IPS DF 6.9 (cell line): Measurements from ENCODE around the gene NACC2.
A peak's percentile ranks its signal among the peaks of the same experiment; 100 is the strongest.

Source experiments
- DNase-seq: peaks from one replicate; pipeline ENCODE4 v3.0.0-alpha.2; 2013; ENCODE audit warnings: low read depth, low spot score
- H3K27ac ChIP-seq: one replicate; pipeline ENCODE4 v1.5.1; 2013; ENCODE audit warnings: low read length, control low read depth
- H3K27me3 ChIP-seq: 2 replicates; pipeline ENCODE4 v1.6.1; 2013; ENCODE audit warnings: mild to moderate bottlenecking, low read length; ENCODE audit not compliant: control insufficient read depth, insufficient read depth
- H3K36me3 ChIP-seq: 2 replicates; pipeline ENCODE4 v1.6.1; 2013; ENCODE audit warnings: low read length; ENCODE audit not compliant: control insufficient read depth, insufficient read depth
- H3K4me1 ChIP-seq: 2 replicates; pipeline ENCODE4 v1.6.1; 2013; ENCODE audit warnings: low read length; ENCODE audit not compliant: control insufficient read depth, insufficient read depth
- H3K4me3 ChIP-seq: 2 replicates; pipeline ENCODE4 v1.5.1; 2013; ENCODE audit warnings: mild to moderate bottlenecking, low read length
- H3K9me3 ChIP-seq: 2 replicates; pipeline ENCODE4 v1.6.1; 2013; ENCODE audit warnings: low read length, inconsistent platforms; ENCODE audit not compliant: control insufficient read depth, insufficient read depth
- WGBS: extraction: QIAGEN DNeasy Blood & Tissue Kit; methylation state at CpG from one replicate; pipeline ENCODE4 v1.1.7; 2013; ENCODE audit warnings: mixed read lengths, missing lambda C conversion rate; ENCODE audit not compliant: insufficient read length, insufficient coverage; 5-methylcytosine and 5-hydroxymethylcytosine counted together

The NACC2 gene

GRCh38 chr9:136110082-136111061 lies 15.3 kb upstream of the NACC2 start:
- no peaks in the 10 kb centered on the region for H3K9me3 ChIP-seq
- WGBS = no CpG with 5 or more reads among the region's 42 CpGs
- H3K4me3 ChIP-seq = peak overlapping the region; percentile 32; the same call in 1 of the 2 replicates
- no peak for DNase-seq
- peaks cover 13% of the 10 kb centered on the region for H3K4me1 ChIP-seq
- H3K27me3 ChIP-seq = no peaks in the 10 kb centered on the region
- H3K36me3 ChIP-seq = no peaks in the 10 kb centered on the region; the same call in 1 of the 2 replicates
- no peak overlapping the region for H3K27ac ChIP-seq

- Histone ChIP-seq H3K36me3 (no peaks in the 10 kb centered on the region; the same call in 1 of the 2 replicates), H3K27ac (no peak overlapping the region), H3K4me1 (peaks cover 16% of the 10 kb centered on the region), H3K9me3 (no peaks in the 10 kb centered on the region), H3K4me3 (peak overlapping the region; percentile 32; the same call in 1 of the 2 replicates), H3K27me3 (no peaks in the 10 kb centered on the region)
- DNase-seq = no peak
- no CpG with 5 or more reads among the region's 48 CpGs for WGBS
Measured at GRCh38 chr9:136109351-136110081, 14.4 kb upstream of the NACC2 start.

GRCh38 chr9:136108648-136109266 lies 13.7 kb upstream of the NACC2 start:
- H3K4me1 ChIP-seq = peaks cover 21% of the 10 kb centered on the region

GRCh38 chr9:136107953-136108647 lies 13.0 kb upstream of the NACC2 start:
- Histone ChIP-seq H3K9me3 (no peaks in the 10 kb centered on the region), H3K4me1 (peaks cover 24% of the 10 kb centered on the region), H3K27ac (no peak overlapping the region), H3K4me3 (no peak overlapping the region), H3K27me3 (no peaks in the 10 kb centered on the region), H3K36me3 (no peaks in the 10 kb centered on the region; the same call in 1 of the 2 replicates)
- no peak for DNase-seq
- WGBS = no CpG with 5 or more reads among the region's 29 CpGs

More at GRCh38 chr9:136108648-136109266, 13.7 kb upstream of the NACC2 start:
- H3K4me3 ChIP-seq = no peak overlapping the region
- H3K27me3 ChIP-seq = no peaks in the 10 kb centered on the region
- DNase-seq = no peak
- no peaks in the 10 kb centered on the region; the same call in 1 of the 2 replicates for H3K36me3 ChIP-seq
- no peaks in the 10 kb centered on the region for H3K9me3 ChIP-seq
- no peak overlapping the region for H3K27ac ChIP-seq
- no CpG with 5 or more reads among the region's 27 CpGs for WGBS

GRCh38 chr9:136107155-136107952 lies 12.3 kb upstream of the NACC2 start:
- Histone ChIP-seq H3K4me1 (peaks cover 24% of the 10 kb centered on the region), H3K36me3 (no peaks in the 10 kb centered on the region; the same call in 1 of the 2 replicates), H3K4me3 (no peak overlapping the region), H3K27ac (no peak overlapping the region), H3K27me3 (no peaks in the 10 kb centered on the region), H3K9me3 (no peaks in the 10 kb centered on the region)
- no peak for DNase-seq
- WGBS = no CpG with 5 or more reads among the region's 29 CpGs

- Histone ChIP-seq H3K27ac (no peak overlapping the region), H3K9me3 (no peaks in the 10 kb centered on the region), H3K4me1 (peaks cover 25% of the 10 kb centered on the region), H3K27me3 (no peaks in the 10 kb centered on the region), H3K4me3 (no peak overlapping the region), H3K36me3 (no peaks in the 10 kb centered on the region)
- no peak for DNase-seq
- no CpG with 5 or more reads among the region's 17 CpGs for WGBS
Measured at GRCh38 chr9:136105398-136106135, 10.5 kb upstream of the NACC2 start.

- H3K27me3 ChIP-seq = no peaks in the 10 kb centered on the region
- H3K4me1 ChIP-seq = peaks cover 23% of the 10 kb centered on the region
- no peak overlapping the region for H3K4me3 ChIP-seq
- H3K9me3 ChIP-seq = no peaks in the 10 kb centered on the region
- WGBS = no CpG with 5 or more reads among the region's 6 CpGs
- no peak for DNase-seq
- no peak overlapping the region for H3K27ac ChIP-seq
- H3K36me3 ChIP-seq = no peaks in the 10 kb centered on the region
Measured at GRCh38 chr9:136104916-136105315, 9.8 kb upstream of the NACC2 start.

- WGBS = no CpG with 5 or more reads among the region's 1 CpG
- no peaks in the 10 kb centered on the region for H3K27me3 ChIP-seq
- peaks cover 23% of the 10 kb centered on the region for H3K4me1 ChIP-seq
- H3K27ac ChIP-seq = no peak overlapping the region
- H3K4me3 ChIP-seq = no peak overlapping the region
- H3K9me3 ChIP-seq = no peaks in the 10 kb centered on the region
- DNase-seq = no peak
- H3K36me3 ChIP-seq = no peaks in the 10 kb centered on the region
Measured at GRCh38 chr9:136104488-136104800, 9.4 kb upstream of the NACC2 start.
